NCI-H1694 (cell line): Measurements from ENCODE around the gene BCL10.

ENCODE experiments used
- DNase-seq: peaks from one replicate; lab custom pipeline; 2025; lab: John Stamatoyannopoulos, UW

Gene BCL10

DNA sequence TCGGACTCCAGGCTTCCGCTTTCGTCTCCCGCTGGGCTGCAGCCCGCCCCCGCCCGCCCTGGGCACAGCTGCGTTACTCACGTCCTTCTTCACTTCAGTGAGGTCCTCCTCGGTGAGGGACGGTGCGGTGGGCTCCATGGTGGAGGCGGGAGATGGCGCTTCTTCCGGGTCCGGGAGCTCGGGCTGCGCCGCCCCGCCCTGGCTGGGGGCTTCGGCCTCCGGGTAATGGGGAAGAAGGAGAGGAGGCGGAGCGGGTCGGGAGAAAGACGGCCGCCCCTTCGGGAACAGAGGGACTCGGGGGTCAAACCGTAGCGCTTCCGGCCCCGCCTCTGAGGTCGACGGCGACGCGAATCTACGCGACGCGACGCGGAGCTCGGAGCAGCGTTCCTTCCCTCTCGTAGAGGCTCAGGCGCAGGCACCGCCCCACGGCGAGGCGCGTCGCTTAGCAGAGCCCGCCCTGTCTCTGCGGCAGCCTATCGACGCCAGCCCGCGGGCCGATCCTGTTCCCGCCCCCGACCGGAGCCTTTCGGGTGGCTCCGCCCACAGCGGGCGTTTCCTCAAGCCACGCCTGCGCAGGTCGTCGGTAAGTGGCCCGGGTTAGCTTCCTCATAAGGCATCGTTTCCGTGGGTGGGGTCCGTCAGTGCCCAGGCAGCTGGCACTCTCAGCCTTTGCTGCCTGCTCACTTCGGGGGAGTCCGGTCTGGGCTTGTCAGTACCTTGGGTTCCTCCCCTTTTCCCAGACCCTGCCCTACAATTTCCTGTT is at the start of gene BCL10:
BCL10 (minus strand) TSS at position 418 of the 763 bp plus-strand sequence; CDS start at position 138, 280 bp downstream.
- peak; percentile 96 for DNase-seq

DNA sequence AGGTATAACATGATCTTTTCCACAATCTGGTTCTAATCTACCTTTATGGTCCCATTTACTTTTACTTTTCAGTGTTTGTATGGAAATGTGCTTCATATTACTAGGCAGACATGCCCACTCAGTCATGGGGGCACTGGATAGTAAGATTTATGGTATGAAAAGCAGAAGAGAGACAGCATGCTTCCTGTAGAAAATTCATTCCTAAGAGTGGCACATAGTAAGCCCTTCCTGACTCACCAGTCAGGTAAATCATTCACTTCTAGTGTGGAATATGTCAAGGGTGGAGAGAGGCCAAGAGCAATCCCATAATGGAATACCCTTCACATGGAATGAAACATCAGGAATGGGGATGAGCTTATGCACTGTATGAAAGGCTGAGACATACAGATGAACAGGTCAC is 49.5 kb upstream of the BCL10 start:
- DNase-seq, result no peak

DNA sequence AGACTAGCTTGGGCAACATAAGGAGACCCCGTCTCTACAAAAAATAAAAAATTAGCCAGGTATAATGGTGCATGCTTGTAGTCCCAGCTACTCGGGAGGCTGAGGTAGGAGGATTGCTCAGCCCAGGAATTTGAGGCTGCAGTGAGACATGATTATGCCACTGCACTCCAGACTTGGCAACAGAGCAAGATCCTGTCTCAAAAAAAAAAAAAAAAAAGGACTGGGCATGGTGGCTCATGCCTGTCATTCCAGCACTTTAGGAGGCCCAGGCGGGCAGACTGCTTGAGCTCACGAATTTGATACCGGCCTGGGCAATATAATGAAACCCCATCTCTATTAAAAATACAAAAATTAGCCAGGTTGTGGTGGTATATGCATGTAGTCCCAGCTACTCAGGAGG is 47.3 kb upstream of the BCL10 start:
- no peak for DNase-seq

DNA sequence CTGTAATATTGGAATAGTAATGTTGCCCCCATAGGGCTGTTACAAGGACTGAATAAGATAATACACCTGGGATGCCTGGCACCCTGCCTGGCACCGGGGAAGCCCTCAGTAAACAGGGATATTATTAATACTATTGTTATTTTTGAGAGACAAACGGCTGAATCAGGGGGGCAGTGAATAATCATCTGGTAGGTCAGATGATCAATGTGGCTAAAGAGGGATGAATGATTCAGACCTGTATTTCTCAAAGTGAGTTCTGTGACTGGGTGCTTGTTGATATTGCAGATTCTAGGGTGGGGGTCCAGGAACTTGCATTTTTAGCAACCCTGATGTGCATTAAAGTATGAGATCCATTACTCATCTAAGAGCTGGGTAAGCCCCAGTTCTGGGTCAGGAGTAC is 46.2 kb upstream of the BCL10 start:
- DNase-seq, result no peak

DNA sequence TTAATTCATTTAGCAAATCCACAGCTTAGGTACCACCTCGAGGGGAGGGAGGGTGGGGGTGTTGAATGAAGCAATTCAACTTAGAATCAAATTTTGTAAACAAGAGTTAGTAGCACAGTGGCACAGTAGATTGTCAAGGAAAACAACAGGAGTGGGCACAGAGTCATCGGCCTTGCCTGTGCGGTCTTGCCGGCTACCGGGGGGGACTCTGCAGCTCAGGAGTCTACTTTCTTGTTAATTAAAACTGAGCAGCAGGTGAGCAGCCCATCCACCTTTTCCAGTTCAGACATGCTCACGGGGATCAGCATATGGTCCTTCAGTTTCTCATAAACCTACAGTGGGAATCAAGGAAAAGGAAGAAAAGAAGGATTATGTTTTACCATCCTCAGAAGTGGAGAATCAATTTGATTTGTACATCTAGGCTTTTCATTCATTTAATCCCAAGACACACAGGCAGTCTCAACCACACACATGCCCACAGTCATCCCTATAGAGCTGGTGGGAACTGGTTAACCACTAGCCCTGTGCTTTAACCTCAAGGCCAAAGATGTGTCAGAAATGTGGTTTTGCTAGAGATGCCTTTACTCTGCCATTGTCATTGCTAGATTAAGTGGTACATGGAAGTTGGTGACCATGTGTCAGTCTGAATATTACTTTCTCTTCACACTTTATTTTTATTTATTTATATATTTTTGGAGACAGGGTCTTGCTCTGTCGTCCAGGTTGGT is 45.0 kb upstream of the BCL10 start:
- DNase-seq, result no peak

DNA sequence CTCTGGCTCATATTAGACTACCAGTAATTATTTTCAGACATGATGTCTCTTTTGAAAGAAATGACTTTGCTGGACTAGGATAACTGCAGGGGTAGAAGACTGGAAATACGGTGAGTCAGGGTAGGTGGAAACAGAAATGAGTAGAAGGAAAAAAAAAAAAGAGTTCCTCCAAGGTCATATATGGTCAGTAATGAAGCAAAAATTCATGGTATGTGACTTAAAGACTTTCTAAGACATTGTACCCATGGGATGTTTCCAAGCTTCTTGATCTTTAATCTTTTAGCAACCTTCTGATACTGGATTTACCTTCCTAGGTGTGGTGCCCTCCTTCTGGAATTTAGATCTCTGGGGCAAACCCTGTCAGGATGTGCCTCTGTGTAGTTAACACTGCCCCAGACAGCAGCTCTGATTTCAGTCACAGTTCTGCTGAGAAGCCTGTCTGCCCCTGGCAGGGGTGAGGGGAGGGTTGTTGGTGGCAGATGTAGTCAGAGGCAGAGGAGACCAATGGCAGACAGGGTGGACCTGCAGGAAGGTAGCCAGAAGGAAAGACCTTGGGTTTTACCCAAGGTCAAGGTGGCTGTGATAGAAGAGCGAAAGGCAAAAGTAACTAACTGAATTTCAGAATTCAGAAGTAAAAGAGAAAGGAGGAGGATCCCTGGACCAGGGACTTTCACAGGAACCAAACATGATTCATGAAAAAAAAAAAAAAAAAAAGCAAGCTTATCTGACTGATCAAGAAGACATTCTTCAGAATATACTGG is 44.1 kb upstream of the BCL10 start:
- DNase-seq, result no peak

DNA sequence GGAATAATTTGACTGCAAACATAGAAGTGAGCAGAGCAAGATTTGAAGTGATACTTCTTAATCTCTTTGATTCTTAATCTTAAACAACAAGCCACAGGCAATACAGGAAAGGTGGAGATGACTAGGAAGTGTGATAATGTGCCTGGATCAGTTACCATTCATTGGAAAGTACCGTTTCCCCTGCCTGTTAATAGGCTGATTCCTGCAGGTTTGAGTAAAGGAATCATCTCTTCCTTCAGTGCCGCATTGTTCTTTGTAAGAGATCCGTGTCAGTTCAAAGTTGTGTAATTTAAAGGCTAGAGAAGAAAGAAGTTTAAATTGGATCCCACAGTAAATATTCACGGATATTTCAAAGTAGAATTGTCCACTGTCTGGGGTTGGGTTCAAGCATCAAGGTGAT is 43.5 kb upstream of the BCL10 start:
- DNase-seq, result no peak

DNA sequence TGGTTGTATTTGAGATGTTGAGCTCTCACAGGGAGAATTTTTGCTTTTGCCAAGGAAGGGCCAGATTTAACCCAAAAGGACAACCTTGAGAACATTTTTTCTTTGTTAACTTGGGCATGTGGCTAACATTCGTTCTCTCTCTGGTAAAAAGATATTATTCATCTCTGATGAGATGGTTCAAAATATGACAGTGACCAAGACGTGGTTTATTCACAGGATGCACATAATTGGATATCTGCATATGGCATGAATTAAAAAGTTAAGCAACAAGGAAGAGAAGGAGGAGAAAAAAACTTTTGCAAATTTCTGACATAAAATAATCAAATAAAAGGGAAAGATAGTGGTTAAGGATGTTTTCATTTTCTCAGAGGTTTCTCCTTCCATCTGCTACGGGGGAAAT is 43.1 kb upstream of the BCL10 start:
- no peak for DNase-seq

DNA sequence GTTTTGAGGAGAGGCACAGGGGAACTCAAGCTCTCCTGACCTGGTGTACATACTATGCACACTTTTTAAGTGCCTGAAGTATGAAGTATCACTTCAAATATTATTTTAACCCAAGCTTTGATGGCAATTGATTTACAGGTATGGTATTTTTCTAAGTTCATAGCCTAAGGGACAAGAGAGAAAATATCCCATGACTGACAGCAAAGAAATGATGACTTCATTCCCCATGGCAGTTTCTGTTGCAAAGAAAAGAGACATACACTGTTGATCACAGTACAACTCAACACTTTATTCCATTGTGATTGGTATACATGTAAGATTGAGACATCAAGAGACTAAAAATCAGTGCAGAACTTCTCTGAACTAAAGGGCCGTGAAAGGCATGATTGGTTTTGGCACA is 41.8 kb upstream of the BCL10 start:
- DNase-seq, result no peak

DNA sequence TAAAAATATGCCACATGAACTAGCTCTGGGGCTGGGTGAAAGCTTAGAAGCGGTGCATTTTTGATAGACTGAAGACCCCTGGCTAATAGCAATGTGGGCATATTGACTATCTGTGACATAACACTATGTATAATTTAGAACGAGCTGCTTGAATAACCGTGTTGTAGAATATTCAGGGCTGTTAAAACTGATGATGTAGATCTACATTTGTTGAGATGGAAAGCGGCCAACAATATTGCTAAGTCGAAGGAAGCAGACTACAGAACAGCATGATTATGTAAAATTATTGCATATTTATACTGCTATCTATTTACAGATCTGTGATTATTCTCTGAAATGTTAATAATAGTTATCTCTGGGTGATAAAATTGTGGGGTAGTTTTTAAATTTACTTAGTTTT is 41.1 kb upstream of the BCL10 start:
- DNase-seq, result no peak

DNA sequence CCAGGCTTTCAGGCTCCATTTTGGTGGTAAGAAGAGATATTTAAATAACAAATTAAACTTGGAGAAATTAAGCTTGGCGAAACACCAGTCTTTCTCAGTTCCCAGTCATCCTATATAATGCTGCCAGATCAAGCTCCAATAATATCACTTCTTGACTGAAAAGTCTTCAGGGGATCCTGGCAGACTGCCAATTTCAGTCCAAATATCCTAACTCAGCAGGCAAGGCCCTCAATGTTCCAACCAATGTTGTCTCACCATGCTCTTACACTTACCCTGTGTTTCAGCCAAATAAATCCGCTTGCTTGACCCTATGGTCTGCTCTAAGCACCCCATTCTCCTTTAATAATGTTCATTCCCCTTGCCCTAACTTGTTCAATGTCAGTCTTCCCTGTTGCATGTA is 39.9 kb upstream of the BCL10 start:
- no peak for DNase-seq

DNA sequence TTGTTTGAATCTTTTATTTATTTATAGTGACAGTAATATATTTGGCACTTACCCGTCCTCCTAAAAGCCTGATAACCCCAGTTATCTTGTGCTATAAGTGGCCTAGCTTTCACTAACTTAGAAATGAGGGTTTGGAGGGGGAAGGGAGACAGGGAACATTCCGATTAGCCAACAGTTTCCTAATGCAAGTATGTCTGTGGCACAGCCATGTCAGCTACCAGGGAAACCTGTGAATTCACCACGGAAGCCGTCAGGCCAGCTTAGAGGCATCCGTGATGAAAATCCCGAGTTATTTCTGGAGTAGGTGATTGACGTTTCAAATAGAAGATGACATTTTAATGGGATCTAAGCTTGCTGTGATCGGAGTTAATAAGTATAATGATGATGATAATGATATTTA is 39.4 kb upstream of the BCL10 start:
- no peak for DNase-seq

DNA sequence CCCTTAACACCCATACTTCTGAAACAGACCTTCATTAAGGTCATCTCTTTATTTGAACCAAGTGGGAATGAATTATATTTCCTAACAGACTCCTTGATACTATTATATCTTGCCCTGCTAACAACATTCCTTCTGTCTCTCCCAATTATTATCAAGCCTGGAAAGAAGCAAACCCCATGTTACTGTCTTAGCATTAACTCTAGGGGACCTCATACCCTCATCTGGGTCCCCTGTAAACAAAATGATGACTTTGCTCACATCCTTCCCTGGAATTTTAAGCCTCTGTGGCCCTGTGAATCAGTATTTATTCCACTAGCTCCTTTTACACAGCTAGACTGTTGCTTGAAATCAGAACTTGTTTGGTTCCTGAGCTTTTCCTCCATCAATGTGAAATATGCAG is 38.3 kb upstream of the BCL10 start:
- DNase-seq, result no peak

DNA sequence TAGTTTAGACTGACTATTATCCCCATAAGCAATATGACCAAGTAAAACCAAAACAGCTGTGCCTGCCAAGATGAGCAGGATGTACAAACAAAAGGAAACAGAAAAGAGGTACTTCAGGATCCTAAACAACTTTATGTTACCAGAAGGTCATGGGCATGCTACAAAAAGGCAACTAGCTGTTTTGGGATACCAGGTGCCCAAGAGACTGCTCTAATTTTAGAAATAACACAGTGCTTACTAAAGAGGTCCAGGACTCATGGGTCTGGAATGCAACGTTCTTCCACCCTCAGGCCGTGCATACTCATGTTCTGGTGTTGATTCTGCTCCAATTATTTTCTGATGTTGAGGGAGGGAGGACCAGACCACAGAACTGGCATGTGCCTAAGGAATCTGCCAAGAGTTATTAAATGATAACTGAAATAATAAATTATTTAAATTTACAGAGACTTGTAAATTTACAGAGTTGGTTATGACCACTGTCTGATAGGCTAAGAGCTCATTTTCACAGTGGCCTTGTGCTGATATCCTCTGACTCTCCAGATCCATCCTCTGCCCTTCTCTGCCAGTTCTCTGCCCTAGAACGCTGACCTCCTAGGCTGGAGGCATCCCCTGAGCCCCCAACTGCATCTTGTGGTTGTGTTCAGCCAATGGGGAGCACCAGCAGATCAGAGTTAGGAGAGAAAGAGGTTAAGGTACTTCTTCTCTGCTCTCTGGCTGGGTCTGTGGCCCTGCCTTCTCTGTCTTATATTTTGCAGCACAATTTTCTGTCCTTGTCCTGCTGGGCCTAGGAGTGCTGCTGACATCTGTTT is 37.7 kb upstream of the BCL10 start:
- DNase-seq, result no peak

DNA sequence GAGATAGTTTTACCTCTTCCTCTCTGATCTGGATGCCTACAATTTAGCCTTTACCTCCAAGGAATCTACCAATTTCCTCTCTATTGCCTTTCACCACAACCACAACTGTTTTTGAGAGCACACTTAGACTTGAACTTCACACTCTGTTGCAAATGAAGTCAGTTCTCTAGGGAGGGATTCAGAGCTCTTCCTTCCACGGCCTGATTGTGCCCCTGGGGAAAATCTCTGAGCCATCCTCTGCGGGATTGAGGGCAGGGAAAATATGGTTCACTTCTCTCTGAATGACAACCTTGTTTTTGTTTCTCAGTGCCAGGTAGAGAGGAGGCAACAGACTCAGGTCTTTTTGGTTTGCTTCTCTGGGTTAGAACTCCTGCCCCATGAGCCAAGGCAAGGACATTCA is 35.4 kb upstream of the BCL10 start:
- DNase-seq, result no peak

DNA sequence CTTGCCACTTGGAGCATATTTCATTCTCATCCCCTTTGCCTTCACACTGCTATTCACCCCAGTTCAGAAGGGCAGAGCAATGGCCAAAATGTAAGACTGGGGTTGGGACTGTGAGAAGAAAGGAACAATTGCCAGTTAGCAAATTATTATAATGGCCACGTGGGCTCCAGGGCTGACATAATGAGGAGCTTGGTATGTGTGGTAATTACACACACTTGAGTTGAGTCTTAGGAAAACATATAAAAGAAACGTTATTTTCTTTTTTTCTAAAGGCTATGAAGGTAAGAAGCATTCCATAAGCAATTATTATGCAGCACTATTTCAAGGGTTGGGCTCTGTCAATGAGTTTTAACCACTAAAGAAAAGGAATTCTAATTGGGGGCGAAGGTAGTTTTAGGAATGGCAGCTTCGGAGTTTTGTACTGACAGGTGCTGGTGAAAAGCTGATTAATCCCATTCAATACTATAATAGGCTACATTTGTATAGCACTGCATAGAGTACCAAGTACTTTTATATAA is 32.5 kb upstream of the BCL10 start:
- no peak for DNase-seq

DNA sequence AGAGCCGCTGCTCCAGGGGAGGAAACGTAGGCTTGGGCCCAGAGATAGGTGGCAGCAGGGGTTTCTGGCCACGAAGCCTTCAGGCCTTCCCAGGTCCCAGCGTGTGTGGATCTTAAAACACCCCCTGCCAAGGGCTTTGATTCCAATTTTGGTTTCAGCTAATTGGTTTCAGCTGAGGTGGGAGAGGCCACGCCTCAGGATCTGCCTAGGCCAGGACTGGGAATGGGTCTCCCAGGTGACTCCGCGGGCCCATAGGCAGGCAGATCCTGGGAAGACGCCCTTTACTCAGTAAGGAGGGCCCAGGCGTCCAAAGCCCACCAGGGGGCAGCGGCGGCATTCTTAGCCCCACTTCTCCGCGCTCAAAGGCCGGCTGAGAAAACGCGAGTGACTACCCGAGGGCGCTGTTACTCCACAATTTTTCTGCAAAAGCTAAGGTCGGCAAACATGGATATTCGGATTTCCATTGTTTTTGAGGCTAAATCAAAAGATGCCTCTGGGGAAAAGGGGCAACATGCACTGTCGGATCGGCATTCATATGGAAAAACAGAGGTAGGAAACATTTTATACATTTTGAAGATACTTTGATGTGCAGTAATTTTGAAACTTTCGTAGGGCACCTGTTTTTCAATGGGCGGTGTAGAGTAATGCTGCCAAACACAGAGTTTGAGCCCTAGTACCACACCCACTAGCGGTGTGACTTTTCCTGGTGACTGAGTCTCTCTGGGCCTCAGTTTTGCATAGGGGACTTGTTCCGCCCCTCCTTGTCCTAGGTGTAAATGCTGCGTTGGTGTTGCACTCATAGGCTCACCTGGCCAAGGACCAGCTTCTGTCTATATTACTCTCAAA is 31.8 kb upstream of the BCL10 start:
- peak; percentile 94 for DNase-seq

DNA sequence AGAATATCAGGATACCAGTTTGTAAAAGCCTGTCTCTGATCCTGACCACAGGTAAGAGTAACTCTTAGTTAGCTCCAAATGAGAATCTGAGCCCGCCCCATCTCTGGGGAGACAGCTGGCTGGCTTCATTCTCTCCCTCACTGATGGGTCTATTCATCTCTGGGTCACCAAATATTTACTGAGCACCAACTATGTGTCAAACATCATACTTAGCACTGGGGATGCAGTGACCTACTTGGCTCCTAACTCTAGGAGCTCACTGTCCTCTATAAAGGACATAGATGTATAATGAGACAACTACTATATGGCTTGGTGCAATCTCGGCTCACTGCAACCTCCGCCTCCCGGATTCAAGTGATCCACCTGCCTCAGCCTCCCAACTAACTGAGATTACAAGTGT is 29.8 kb upstream of the BCL10 start:
- DNase-seq, result no peak

DNA sequence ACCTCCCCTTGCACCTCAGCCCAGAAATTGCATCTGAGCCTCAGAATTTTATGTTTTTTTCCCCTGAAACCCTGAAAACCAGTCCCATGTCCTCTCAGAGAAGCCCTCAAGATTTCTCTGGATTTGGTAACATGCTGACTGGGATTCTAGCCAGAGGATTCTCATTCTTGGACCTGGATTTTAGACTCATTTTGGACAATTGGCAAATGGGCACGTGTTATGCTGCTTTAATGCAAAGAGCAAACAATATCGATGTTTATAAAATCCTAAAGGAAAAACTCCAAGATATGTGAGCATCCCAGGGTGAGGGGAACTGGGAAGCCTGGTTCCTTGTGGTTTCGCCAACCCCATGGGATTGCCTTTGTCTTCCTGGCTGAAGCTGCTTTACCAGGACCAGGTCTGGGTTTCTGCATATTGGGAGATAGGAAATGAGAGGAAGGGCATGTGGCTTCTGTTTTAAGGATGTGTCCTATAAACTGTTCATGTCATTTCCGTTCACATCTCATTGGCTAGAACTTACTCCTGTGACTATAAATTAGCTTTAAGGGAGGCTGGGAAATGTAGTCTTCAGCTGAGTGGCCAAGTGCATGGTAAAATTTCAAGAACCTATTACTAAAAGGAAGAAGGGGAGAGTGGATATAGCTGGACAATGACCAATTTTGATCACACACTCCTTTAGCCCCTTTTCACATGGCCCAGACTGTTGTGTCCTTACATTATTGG is 27.2 kb upstream of the BCL10 start:
- DNase-seq, result no peak

DNA sequence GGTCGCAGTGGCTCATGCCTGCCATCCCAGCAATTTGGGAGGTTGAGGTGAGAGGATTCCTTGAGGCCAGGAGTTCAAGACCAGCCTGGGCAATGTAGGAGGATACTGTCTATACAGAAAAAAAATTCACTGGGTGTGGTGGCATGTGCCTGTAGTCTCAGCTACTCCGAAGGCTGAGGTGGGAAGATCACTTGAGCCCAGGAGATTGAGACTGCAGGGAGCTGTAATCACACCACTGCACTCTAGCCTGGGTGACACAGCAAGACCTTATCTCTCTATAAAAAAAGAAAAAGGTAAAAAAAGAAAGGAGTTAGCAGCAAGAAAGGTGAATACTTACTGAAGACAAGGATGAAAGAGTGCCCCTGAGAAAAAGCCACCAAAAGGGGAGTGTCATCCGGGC is 23.7 kb upstream of the BCL10 start:
- no peak for DNase-seq
